Mucosa of descending colon (tissue), 3 donors: ENCODE measurements around the gene SUPT20H. TPM values are rescaled to one million over a fixed set of nuclear protein-coding genes. Genes with fewer than 3 reads are reported as not detected.

ENCODE experiments used
- ATAC-seq: fragments of 200-7000 bp; cut with Tn5 transposase; one replicate; pipeline ENCODE4 v1.9.1; 2020; ENCODE audit warnings: mild to moderate bottlenecking, moderate library complexity
- DNase-seq, 3 donors: peaks; one replicate each; pipeline ENCODE4 v3.0.0-alpha.2; 2020
- H3K36me3 ChIP-seq: fragments of 200-600 bp; one replicate; pipeline ENCODE4 v1.8.0; 2021; ENCODE audit warnings: low read depth, mild to moderate bottlenecking
- H3K4me1 ChIP-seq: fragments of 200-600 bp; one replicate; pipeline ENCODE4 v1.8.0; 2021; ENCODE audit warnings: low read depth, mild to moderate bottlenecking
- H3K4me3 ChIP-seq: fragments of 200-600 bp; one replicate; pipeline ENCODE4 v1.8.0; 2021; ENCODE audit warnings: mild to moderate bottlenecking
- H3K9me3 ChIP-seq: fragments of 200-600 bp; one replicate; pipeline ENCODE4 v1.8.0; 2021; ENCODE audit warnings: mild to moderate bottlenecking
- intact Hi-C, 2 donors: fragments of 100-400 bp; cut with DNase I in 1 of 2; cut with micrococcal nuclease in 1 of 2; formaldehyde crosslinking; loops; one replicate each; pipeline versions ENCODE4 v1.11.0 to v1.11.1; 2022; cut with DNase I, micrococcal nuclease
- total RNA-seq, 3 donors: library from RNA; stranded (reverse); fragmentation: NEBNext Ultra II Directional in 2 of 3; extraction: Animal tissue kit (Norgen Biotek cat#: 25700) in 2 of 3; gene quantifications; one replicate each; pipeline versions ENCODE4 v1.2.1 to v1.2.4, GENCODE V29; 2021 to 2023
- TF ChIP-seq, protein P1 (sequence below): fragments of 200-600 bp; IDR thresholded peaks from one replicate; pipeline ENCODE4 v1.8.0; 2022; ENCODE audit warnings: antibody characterized with exemption, mild to moderate bottlenecking
- donor health status: DM: no; HTN: no; CAD: no; lungs with moderate emphysema.
- donor health status: DM: no; HTN: no; CAD: no.
- donor health status: DM: no; HTN: yes; CAD: no.

Gene SUPT20H
- total RNA-seq, 3 donors from 2014 or later, result 47.7 to 56.9 (median 56.4) TPM

DNA sequence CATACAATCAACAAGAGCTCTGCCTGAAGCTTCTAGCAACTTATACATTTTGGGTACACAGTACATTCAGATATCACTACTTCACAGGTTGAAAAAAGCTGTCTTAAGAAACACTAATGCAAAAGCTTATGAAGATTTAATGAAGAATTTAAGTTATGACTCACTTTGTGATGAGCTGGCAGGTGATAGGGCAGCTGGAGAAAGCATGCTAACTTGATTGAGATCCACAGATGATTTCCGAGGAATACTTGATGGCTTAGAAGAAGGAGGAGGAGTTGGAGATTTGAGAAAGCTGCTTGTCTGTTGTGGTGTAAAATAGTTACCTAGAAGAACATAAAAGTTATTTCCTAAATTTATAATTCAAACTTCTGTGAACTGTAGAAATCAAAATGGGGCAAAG lies 35.6 kb downstream of the SUPT20H start:
- no peaks in the 10 kb centered on the region for H3K36me3 ChIP-seq
- H3K4me3 ChIP-seq, result no peak overlapping the region
- intact Hi-C loops, result no loop called here
- no peak for ATAC-seq
- DNase-seq, result no peak
- TF ChIP-seq, protein P1, sequence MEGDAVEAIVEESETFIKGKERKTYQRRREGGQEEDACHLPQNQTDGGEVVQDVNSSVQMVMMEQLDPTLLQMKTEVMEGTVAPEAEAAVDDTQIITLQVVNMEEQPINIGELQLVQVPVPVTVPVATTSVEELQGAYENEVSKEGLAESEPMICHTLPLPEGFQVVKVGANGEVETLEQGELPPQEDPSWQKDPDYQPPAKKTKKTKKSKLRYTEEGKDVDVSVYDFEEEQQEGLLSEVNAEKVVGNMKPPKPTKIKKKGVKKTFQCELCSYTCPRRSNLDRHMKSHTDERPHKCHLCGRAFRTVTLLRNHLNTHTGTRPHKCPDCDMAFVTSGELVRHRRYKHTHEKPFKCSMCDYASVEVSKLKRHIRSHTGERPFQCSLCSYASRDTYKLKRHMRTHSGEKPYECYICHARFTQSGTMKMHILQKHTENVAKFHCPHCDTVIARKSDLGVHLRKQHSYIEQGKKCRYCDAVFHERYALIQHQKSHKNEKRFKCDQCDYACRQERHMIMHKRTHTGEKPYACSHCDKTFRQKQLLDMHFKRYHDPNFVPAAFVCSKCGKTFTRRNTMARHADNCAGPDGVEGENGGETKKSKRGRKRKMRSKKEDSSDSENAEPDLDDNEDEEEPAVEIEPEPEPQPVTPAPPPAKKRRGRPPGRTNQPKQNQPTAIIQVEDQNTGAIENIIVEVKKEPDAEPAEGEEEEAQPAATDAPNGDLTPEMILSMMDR, result no peak
- H3K9me3 ChIP-seq, result no peaks in the 10 kb centered on the region
- no peaks in the 10 kb centered on the region for H3K4me1 ChIP-seq

DNA sequence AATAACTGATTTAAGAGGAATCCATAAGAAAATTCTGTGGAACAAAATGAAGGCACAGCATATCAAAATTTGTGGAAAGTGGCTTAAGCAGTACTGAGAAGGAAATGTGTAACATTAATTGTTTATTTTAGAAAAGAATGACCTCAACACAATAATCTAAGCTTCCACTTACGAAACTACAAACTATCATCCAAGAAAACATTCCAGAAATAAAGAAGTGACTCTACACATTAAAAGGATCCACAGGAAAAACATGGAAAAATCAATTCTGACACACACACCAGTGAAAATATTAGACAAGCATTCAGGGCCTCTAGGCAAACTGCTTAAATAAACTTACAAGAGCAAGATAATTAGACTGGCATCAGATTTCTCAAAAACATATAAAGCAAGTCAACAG lies 44.9 kb downstream of the SUPT20H start:
- TF ChIP-seq, protein P1, result no peak
- intact Hi-C loops, result no loop called here
- Histone ChIP-seq H3K36me3 (no peaks in the 10 kb centered on the region), H3K4me1 (no peaks in the 10 kb centered on the region), H3K9me3 (no peaks in the 10 kb centered on the region), H3K4me3 (no peak overlapping the region)
- no peak for ATAC-seq
- no peak for DNase-seq

DNA sequence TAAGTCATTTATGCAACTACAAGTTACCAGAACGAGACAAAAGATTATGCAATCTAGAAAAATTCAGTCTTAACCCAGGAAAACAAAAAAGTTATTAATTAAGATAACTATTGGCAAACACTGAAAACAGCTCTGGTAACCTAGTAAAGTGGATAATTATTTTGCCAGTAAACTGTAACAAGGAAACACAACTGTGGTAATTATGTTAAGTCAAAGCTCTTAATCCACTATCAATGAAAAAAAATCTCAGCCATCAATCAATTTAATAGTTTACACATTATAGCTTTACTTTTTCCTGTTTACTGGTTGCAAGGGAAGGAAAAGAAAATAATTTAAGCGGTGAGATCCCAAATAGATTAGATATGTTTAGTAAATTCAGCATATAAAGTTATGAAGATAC lies 47.7 kb downstream of the SUPT20H start:
- Histone ChIP-seq H3K9me3 (no peaks in the 10 kb centered on the region), H3K4me3 (no peak overlapping the region), H3K4me1 (no peaks in the 10 kb centered on the region), H3K36me3 (no peaks in the 10 kb centered on the region)
- intact Hi-C loops, result no loop called here
- DNase-seq (no peak), ATAC-seq (no peak)
- TF ChIP-seq, protein P1, result no peak

DNA sequence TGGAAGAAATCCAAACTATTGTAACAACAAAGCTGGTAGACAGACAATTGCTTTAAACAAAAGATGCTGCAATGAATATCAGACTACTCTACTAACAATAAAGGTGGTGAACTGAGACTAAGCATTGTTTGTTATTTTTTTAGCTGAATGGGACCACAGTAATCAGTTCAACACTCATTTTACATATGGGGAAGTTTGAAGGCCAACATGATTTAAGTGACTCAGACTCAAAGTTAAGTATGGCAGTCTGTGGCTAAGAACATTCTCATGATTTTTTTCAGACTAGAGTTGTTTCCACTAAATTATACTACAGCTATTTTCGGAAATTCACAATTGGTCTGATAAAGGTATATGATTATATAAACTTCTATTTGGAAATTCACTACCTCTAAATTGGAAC lies 48.5 kb downstream of the SUPT20H start:
- Histone ChIP-seq H3K9me3 (no peaks in the 10 kb centered on the region), H3K4me1 (no peaks in the 10 kb centered on the region), H3K4me3 (no peak overlapping the region), H3K36me3 (no peaks in the 10 kb centered on the region)
- DNase-seq (no peak), ATAC-seq (no peak)
- intact Hi-C loops, result no loop called here
- TF ChIP-seq, protein P1, result no peak

DNA sequence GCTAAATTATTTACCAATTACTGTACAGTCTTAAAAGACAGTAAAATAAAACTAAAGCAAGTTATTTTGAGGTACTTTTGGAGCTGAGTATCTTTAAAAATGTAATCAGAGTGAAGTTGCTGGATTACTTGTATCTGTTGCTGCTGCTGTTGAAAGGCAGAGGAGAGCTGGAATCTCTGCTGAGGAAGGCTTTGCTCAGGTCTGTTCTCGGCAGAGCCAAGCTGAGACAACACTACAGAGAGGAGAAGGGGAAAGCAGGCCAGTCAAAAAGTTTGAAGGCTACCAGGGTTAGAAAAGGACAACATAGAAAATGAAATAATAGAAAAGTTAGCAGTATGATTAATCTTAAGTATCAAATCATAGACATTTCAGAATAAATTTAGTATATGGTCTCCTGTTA lies 49.1 kb downstream of the SUPT20H start:
- Histone ChIP-seq H3K9me3 (no peaks in the 10 kb centered on the region), H3K4me1 (no peaks in the 10 kb centered on the region), H3K36me3 (no peaks in the 10 kb centered on the region), H3K4me3 (no peak overlapping the region)
- intact Hi-C loops, result no loop called here
- no peak for DNase-seq
- no peak for ATAC-seq
- TF ChIP-seq, protein P1, result no peak

DNA sequence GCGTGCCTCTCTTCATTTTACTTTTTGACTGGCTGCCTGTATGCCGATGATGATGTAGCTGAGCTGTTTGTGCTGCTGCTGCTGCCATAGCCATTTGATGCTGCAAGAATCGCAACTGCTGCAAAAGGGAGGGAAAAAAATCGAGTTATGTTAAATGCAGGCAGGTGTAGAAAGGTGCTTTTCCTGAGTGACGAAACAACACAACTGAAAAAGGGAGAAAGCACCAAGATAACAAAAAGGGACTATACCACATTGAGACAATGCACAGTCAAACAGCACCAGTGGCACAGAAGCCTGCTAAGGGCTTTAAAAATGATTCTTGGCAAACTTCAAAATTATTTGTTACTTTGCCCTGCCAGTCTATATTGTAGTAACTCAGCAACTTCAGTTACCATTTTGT lies 49.8 kb downstream of the SUPT20H start:
- intact Hi-C loops, result no loop called here
- TF ChIP-seq, protein P1, result no peak
- no peak for ATAC-seq
- no peak for DNase-seq
- Histone ChIP-seq H3K9me3 (no peaks in the 10 kb centered on the region), H3K4me1 (no peaks in the 10 kb centered on the region), H3K4me3 (no peak overlapping the region), H3K36me3 (no peaks in the 10 kb centered on the region)
